ENCODE results near the gene KCNQ1OT1.

Gene KCNQ1OT1

DNA sequence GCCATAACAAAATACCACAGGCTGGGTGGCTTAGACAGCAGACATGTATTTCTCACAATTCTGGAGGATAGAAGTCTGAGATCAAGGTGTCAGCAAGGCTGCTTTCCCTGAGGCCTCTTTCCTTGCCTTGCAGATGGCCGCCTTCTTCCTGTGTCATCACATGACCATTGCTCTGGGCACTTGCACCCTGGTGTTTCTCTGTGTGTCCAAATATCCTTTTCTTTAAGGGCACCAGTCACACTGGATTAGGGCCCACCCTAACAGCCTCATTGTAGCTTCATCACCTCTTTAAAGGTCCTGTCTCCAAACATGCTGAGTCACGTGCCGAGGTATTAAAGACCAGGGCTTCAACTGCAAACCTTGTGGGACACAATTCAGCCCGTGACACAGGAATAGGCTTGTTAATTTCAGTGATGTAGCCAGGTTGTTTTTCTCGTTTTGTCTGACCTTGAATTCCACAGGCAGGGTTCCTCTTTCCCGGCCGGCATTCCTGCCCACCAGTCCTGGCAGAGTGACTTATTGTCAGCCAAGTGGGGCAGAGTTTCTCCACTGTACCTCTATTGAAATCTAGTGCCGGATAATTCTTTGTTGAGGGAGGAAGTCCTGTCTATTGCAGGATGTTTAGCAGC lies 100.1 kb downstream of the KCNQ1OT1 start:
- DNase-seq (ENCODE audit: low read depth, low spot score) = no peak

DNA sequence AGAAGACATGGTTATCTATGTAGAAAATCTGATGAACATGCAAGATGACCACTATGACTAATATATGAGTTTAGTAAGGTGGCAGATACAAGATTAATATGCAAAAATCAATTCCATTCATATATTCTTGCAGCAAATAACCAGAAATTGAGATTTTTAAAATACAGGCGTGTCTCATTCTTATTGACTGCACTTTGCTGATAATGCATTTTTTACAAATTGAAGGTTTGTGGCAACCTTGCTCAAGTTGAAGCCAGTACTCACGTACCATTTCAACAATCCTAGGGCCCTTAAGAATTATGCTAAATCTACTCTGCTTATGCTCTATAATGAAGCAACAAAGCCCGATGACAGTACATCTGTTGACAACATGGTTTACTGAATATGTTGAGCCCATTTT lies 104.6 kb downstream of the KCNQ1OT1 start:
- DNase-seq (ENCODE audit: low read depth, low spot score) = no peak

GRCh38 chr11:2594267-2594666 lies 105.5 kb downstream of the KCNQ1OT1 start:
- DNase-seq (ENCODE audit: low read depth, low spot score) = no peak

DNA sequence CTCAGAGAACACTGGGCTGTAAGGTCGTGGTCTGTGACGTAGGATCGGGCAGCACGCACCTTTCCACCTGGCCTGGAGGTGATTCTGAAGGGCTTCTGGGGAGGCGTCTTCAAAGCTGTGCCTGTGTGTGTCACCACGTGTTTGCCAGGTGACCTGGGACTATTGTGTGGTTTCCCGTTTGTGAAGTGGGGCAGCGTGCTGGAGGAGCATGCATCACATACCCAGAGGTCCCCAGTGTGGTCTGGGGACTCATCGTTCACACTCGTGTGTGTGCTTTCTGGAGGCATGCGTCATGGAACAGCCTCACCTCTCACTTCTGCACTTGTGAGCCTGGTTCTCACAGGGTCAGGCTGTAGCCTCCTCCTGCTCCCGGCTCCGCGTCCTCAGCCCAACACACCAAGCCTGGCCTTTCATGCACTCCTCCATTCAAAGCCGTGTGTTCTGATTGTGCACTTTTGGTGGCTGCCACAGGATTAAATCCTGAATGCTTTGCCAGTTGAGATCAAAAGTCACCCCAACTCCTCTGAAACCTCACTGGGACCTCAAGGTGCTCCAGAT lies 106.3 kb downstream of the KCNQ1OT1 start:
- no peak for DNase-seq (ENCODE audit: low read depth, low spot score)

GRCh38 chr11:2592559-2593392 lies 107.0 kb downstream of the KCNQ1OT1 start:
- DNase-seq (ENCODE audit: low read depth, low spot score) = no peak

- no peak for DNase-seq (ENCODE audit: low read depth, low spot score)
Observed at GRCh38 chr11:2591805-2592204, 108.0 kb downstream of the KCNQ1OT1 start.

GRCh38 chr11:2590965-2591754 lies 108.6 kb downstream of the KCNQ1OT1 start:
- DNase-seq (ENCODE audit: low read depth, low spot score) = no peak

DNA sequence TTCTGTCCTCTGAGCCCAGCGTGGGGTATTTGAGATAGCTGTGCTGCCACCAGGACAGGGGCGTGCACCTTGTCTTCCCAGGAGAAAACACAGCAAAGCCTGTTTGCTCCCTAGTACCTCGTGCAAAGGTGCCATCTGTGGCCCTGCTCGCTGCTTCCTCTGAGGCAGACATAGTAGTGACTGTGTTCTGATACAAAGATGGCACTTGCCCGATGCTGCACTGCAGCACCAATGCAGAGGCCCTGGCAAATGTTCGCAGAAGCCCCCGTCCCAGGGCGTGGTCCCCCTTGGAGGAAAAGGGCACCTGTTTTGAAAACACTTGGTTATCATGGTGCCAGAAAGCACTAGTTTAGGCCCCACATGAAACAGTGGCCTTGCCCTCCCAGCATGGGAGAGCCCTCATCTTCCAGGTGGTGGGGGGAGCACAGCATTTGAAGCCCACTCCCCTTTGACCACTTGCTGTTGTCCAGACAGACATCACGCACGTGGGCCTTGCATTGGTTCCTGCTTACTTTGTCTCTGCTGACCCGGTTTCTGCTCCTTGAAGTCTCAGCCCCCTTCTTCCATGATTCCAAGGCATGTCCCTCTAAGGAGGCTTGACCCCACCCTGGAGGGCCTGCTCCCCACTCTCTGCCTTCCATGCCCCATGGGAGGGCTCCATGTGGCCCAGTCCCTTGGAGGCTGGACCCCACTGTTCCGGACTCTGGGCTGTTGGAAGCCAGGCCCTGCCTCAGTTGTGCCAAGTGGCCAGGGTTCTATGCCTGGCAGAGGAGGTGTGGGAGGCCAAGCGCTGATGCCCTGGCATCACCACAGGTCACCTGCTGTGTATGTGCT lies 109.4 kb downstream of the KCNQ1OT1 start:
- no peak for DNase-seq (ENCODE audit: low read depth, low spot score)

DNA sequence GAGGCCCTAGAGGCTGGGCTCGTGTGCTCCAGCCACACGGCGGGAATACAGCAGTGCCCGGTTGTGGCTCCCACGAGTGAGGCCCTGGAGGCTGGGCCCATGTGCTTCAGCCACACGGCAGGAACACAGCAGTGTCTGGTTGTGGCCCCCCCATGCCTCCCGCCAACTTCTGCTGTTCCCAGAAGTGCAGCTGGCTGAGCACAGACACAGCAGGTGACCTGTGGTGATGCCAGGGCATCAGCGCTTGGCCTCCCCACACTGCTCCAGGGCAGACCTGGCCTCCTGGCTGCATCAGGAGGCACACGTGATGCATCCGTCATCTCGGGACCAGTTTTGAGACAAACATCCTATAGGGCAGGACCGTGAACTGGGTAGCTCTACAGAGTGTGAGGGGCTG lies 110.3 kb downstream of the KCNQ1OT1 start:
- DNase-seq (ENCODE audit: low read depth, low spot score) = no peak

- DNase-seq (ENCODE audit: low read depth, low spot score) = no peak
Observed at GRCh38 chr11:2588809-2589537, 110.8 kb downstream of the KCNQ1OT1 start.

GRCh38 chr11:2587976-2588748 lies 111.6 kb downstream of the KCNQ1OT1 start:
- DNase-seq (ENCODE audit: low read depth, low spot score) = no peak

GRCh38 chr11:2587132-2587930 lies 112.5 kb downstream of the KCNQ1OT1 start:
- DNase-seq (ENCODE audit: low read depth, low spot score) = no peak

GRCh38 chr11:2586793-2587131 lies 113.0 kb downstream of the KCNQ1OT1 start:
- no peak for DNase-seq (ENCODE audit: low read depth, low spot score)

- DNase-seq (ENCODE audit: low read depth, low spot score) = no peak
Observed at GRCh38 chr11:2586087-2586792, 113.6 kb downstream of the KCNQ1OT1 start.

- no peak for DNase-seq (ENCODE audit: low read depth, low spot score)
Observed at GRCh38 chr11:2585566-2586086, 114.2 kb downstream of the KCNQ1OT1 start.

GRCh38 chr11:2584812-2585565 lies 114.8 kb downstream of the KCNQ1OT1 start:
- DNase-seq (ENCODE audit: low read depth, low spot score) = no peak

DNA sequence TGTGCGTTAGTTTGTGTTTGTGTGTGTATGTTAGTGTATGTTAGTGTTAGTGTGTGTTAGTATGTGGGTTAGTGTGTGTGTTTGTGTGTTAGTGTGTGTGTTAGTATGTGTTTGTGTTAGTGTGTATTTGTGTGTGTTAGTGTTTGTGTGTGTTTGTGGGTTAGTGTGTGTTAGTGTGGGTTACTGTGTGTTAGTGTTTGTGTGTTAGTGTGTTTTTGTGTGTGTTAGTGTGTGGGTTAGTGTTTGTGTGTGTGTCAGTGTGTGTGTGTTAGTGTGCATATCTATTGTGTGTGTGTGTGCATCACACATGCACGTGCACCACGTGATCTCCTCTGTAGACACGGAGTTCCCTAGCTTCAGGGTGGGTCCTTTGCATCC lies 115.4 kb downstream of the KCNQ1OT1 start:
- no peak for DNase-seq (ENCODE audit: low read depth, low spot score)

DNA sequence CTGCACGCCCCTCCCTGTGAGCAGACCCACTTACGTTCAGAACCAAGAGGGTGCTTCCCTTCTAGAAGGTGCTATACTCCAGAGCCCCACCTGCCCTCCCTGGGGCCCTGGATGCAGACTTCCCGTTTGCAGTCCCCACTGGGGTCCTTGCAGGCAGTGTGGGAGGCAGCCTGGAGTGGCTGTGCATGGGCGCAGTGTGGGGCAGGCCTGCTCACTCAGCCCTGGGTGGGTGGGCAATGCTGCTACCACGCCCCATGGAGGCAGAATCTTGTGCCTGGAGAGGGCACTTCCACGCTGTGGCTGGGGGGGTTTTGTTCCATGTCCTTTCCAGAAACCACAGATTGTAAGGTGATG lies 116.2 kb downstream of the KCNQ1OT1 start:
- no peak for DNase-seq (ENCODE audit: low read depth, low spot score)

All from iPS DF 19.7 (cell line).